Measurements from ENCODE around the gene DGCR8.

DGCR8 gene

GRCh38 chr22:20125201-20126174, 45.4 kb downstream of the DGCR8 start:
- DNase-seq (ENCODE audit: low spot score): no peak

GRCh38 chr22:20126284-20127029, 46.4 kb downstream of the DGCR8 start:
- DNase-seq (ENCODE audit: low spot score): no peak

GRCh38 chr22:20127318-20127868, 47.4 kb downstream of the DGCR8 start:
- DNase-seq (ENCODE audit: low spot score): no peak

GRCh38 chr22:20127869-20128618, 48.0 kb downstream of the DGCR8 start:
- no peak for DNase-seq (ENCODE audit: low spot score)

GRCh38 chr22:20128619-20128901, 48.5 kb downstream of the DGCR8 start:
- no peak for DNase-seq (ENCODE audit: low spot score)

GRCh38 chr22:20128902-20129746, 49.1 kb downstream of the DGCR8 start:
- DNase-seq (ENCODE audit: low spot score): peak; percentile 48

- no peak for DNase-seq (ENCODE audit: low spot score)
Measured at GRCh38 chr22:20129747-20130014, 49.6 kb downstream of the DGCR8 start.

GRCh38 chr22:20130319-20130718, 50.3 kb downstream of the DGCR8 start:
- DNase-seq (ENCODE audit: low spot score): peak; percentile 17

GRCh38 chr22:20130731-20131596, 50.9 kb downstream of the DGCR8 start:
- peak; percentile 77 for DNase-seq (ENCODE audit: low spot score)

- DNase-seq (ENCODE audit: low spot score): peak; percentile 38
Measured at GRCh38 chr22:20131597-20131858, 51.5 kb downstream of the DGCR8 start, which contains the start of gene ZDHHC8. ZDHHC8 (plus strand) TSS chr22:20131804; CDS start chr22:20131948, 144 bp downstream.

- DNase-seq (ENCODE audit: low spot score): no peak
Measured at GRCh38 chr22:20131859-20132685, 52.0 kb downstream of the DGCR8 start.

GRCh38 chr22:20132686-20133246, 52.7 kb downstream of the DGCR8 start:
- no peak for DNase-seq (ENCODE audit: low spot score)

GRCh38 chr22:20133930-20134549, 54.0 kb downstream of the DGCR8 start:
- no peak for DNase-seq (ENCODE audit: low spot score)

GRCh38 chr22:20135265-20135664, 55.2 kb downstream of the DGCR8 start:
- DNase-seq (ENCODE audit: low spot score): no peak

GRCh38 chr22:20135806-20136602, 56.0 kb downstream of the DGCR8 start:
- no peak for DNase-seq (ENCODE audit: low spot score)

GRCh38 chr22:20136603-20136873, 56.5 kb downstream of the DGCR8 start:
- no peak for DNase-seq (ENCODE audit: low spot score)

GRCh38 chr22:20137113-20137512, 57.1 kb downstream of the DGCR8 start:
- no peak for DNase-seq (ENCODE audit: low spot score)

GRCh38 chr22:20137671-20138416, 57.8 kb downstream of the DGCR8 start:
- DNase-seq (ENCODE audit: low spot score): no peak
